Prostate gland (tissue), 2 donors: Measurements from ENCODE around the gene TASP1.

Experiments used
- CTCF ChIP-seq, 4 experiments: fragments of 200-600 bp in 2 of 4; fragments of 450-650 bp in 2 of 4; sonication (generic) in 2 of 4; IDR thresholded peaks; 1 replicate in 3 of 4; 2 replicates in 1 of 4; pipeline ENCODE4 v1.5.1; 2016 to 2019; ENCODE audit warnings: antibody characterized with exemption in 4 of 4, mild to moderate bottlenecking in 2 of 4, moderate library complexity in 2 of 4
- POLR2A ChIP-seq: fragments of 450-650 bp; IDR thresholded peaks from one replicate; pipeline ENCODE4 v1.6.1; 2016; ENCODE audit warnings: antibody characterized with exemption, mild to moderate bottlenecking
- POLR2AphosphoS5 ChIP-seq: sonication (generic); formaldehyde crosslinking; IDR thresholded peaks from one replicate; pipeline ENCODE4 v1.6.1; 2017; ENCODE audit warnings: antibody characterized with exemption

GRCh38 chr20:13683833-13684232 is 45.1 kb upstream of the TASP1 start:
- no peak for TF ChIP-seq POLR2A
- no peak for TF ChIP-seq CTCF (IDR thresholded peaks at IDR 0.05)
- TF ChIP-seq POLR2AphosphoS5 = no peak
